WTC11 (cell line): ENCODE data around the gene CCL25.

Experiments used
- ATF1 ChIP-seq: sonication (generic); formaldehyde crosslinking; IDR thresholded peaks from 2 replicates; pipeline ENCODE4 v1.8.1; 2023; ENCODE audit warnings: mild to moderate bottlenecking, moderate library complexity, missing genetic modification reagents
- CREB1 ChIP-seq: sonication (generic); formaldehyde crosslinking; IDR thresholded peaks from 2 replicates; pipeline ENCODE4 v1.8.0; 2023; ENCODE audit warnings: mild to moderate bottlenecking, missing genetic modification reagents
- CTCF ChIP-seq: fragments of 200-600 bp; IDR thresholded peaks from 2 replicates; pipeline ENCODE4 v1.8.0; 2022; ENCODE audit warnings: antibody characterized with exemption
- FOXK1 ChIP-seq: sonication (generic); formaldehyde crosslinking; IDR thresholded peaks from 2 replicates; pipeline ENCODE4 v1.8.0; 2022; ENCODE audit warnings: mild to moderate bottlenecking, moderate library complexity, missing genetic modification reagents
- RELA ChIP-seq: sonication (generic); formaldehyde crosslinking; IDR thresholded peaks from 2 replicates; pipeline ENCODE4 v1.8.1; 2022; ENCODE audit warnings: missing genetic modification reagents, mild to moderate bottlenecking, borderline replicate concordance
- SMAD4 ChIP-seq: sonication (generic); formaldehyde crosslinking; IDR thresholded peaks from 2 replicates; pipeline ENCODE4 v1.8.0; 2022; ENCODE audit warnings: mild to moderate bottlenecking, missing genetic modification reagents
- USF2 ChIP-seq: sonication (generic); formaldehyde crosslinking; IDR thresholded peaks from 2 replicates; pipeline ENCODE4 v1.8.1; 2023; ENCODE audit warnings: mild to moderate bottlenecking, missing genetic modification reagents, moderate library complexity

- no peak for TF ChIP-seq CREB1 (CRISPR knock-in tag)
- no peak for TF ChIP-seq CTCF
- no peak for TF ChIP-seq ATF1
- TF ChIP-seq USF2 (CRISPR knock-in tag): no peak
- TF ChIP-seq RELA (CRISPR knock-in tag): no peak
- no peak for TF ChIP-seq FOXK1
- no peak for TF ChIP-seq SMAD4 (CRISPR knock-in tag)
These were observed 34.3 kb downstream of the CCL25 start for GRCh38 chr19:8086849-8087248.
